Upper lobe of right lung (tissue), 1 donor: ENCODE results near the gene STK32C. TPM values are rescaled to one million over a fixed set of nuclear protein-coding genes. Genes with fewer than 3 reads are reported as not detected.

Experiments
- ATAC-seq: fragments of 200-7000 bp; cut with Tn5 transposase; one replicate; pipeline ENCODE4 v1.9.1; 2020; ENCODE audit warnings: mild to moderate bottlenecking, moderate library complexity
- DNase-seq: peaks from one replicate; pipeline ENCODE4 v3.0.0-alpha.2; 2020
- H3K27ac ChIP-seq: fragments of 200-600 bp; one replicate; pipeline ENCODE4 v1.8.0; 2022
- H3K27me3 ChIP-seq: fragments of 200-600 bp; one replicate; pipeline ENCODE4 v1.8.0; 2022; ENCODE audit warnings: mild to moderate bottlenecking
- H3K36me3 ChIP-seq: fragments of 200-600 bp; one replicate; pipeline ENCODE4 v1.8.0; 2022
- H3K4me1 ChIP-seq: fragments of 200-600 bp; one replicate; pipeline ENCODE4 v1.8.0; 2022
- H3K4me3 ChIP-seq: fragments of 200-600 bp; one replicate; pipeline ENCODE4 v1.8.0; 2022; ENCODE audit warnings: mild to moderate bottlenecking
- H3K9me3 ChIP-seq: fragments of 200-600 bp; one replicate; pipeline ENCODE4 v1.8.0; 2022
- intact Hi-C: fragments of 100-400 bp; cut with DNase I; formaldehyde crosslinking; loops from one replicate; pipeline ENCODE4 v1.11.0; 2022
- total RNA-seq: library from RNA; stranded (reverse); fragmentation: NEBNext Ultra II Directional; extraction: Animal tissue kit (Norgen Biotek cat#: 25700); gene quantifications from one replicate; pipeline ENCODE4 v1.2.1, GENCODE V29; 2021
- TF ChIP-seq, protein P1 (sequence below): fragments of 200-600 bp; IDR thresholded peaks from one replicate; pipeline ENCODE4 v1.8.0; 2022; ENCODE audit warnings: antibody characterized with exemption
- donor health status: DM: no; HTN: yes; CAD: no; lungs with severe emphysema.

The STK32C gene
- total RNA-seq, 1 donor from 2014 or later, result 13.2 TPM

DNA sequence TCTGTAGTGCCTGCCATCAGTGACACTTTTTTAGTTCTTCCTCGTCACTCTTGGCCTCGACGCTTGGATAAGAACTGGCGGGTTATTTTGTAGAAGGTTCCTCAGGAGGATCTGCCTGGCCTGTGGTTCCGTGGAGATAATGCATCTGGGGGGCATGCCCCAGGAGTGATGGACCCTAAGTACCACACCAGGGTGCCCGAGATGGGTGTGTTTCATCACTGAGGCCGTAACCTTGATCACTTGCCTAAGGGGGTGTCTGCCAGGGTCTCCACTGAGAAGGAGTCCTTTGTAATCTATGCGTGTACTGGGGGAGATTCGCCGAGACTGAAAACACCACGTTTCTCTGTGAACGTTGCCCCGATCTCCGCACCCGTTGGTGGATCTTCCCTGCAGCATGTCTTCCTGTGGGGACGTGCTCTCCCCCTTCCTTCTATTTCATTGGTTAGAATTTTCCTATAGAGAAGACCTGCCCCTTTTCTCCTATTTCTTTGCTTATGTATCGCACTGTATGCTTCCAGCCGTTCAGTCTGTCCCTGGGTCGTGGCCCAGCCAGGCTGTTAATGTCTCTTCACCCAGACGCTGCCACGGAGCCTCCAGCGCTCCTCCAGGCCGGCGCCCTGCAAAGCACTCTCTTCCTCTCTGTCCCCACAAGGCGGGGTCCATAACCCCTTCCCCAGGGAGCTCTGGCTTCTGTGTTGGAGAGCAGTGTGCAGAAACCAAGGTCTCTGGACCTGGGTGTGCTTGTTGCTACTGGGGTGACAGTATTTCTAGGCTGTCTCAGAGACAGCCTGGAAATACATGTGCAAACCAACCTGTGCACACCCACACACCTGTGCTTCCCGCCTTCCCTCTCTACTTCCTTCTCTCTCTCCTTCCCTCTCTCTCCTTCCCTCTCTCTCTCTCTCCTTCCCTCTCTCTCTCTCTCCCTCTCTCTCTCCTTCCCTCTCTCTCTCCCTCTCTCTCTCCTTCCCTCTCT, 135.4 kb downstream of the STK32C start:
- Histone ChIP-seq H3K4me1 (no peaks in the 10 kb centered on the region), H3K4me3 (no peak overlapping the region), H3K27me3 (peaks cover 13% of the 10 kb centered on the region), H3K36me3 (no peaks in the 10 kb centered on the region), H3K27ac (no peak overlapping the region), H3K9me3 (no peaks in the 10 kb centered on the region)
- DNase-seq, result peak; percentile 26
- intact Hi-C loops, result no loop called here
- ATAC-seq, result no peak
- TF ChIP-seq, protein P1, sequence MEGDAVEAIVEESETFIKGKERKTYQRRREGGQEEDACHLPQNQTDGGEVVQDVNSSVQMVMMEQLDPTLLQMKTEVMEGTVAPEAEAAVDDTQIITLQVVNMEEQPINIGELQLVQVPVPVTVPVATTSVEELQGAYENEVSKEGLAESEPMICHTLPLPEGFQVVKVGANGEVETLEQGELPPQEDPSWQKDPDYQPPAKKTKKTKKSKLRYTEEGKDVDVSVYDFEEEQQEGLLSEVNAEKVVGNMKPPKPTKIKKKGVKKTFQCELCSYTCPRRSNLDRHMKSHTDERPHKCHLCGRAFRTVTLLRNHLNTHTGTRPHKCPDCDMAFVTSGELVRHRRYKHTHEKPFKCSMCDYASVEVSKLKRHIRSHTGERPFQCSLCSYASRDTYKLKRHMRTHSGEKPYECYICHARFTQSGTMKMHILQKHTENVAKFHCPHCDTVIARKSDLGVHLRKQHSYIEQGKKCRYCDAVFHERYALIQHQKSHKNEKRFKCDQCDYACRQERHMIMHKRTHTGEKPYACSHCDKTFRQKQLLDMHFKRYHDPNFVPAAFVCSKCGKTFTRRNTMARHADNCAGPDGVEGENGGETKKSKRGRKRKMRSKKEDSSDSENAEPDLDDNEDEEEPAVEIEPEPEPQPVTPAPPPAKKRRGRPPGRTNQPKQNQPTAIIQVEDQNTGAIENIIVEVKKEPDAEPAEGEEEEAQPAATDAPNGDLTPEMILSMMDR, result no peak

DNA sequence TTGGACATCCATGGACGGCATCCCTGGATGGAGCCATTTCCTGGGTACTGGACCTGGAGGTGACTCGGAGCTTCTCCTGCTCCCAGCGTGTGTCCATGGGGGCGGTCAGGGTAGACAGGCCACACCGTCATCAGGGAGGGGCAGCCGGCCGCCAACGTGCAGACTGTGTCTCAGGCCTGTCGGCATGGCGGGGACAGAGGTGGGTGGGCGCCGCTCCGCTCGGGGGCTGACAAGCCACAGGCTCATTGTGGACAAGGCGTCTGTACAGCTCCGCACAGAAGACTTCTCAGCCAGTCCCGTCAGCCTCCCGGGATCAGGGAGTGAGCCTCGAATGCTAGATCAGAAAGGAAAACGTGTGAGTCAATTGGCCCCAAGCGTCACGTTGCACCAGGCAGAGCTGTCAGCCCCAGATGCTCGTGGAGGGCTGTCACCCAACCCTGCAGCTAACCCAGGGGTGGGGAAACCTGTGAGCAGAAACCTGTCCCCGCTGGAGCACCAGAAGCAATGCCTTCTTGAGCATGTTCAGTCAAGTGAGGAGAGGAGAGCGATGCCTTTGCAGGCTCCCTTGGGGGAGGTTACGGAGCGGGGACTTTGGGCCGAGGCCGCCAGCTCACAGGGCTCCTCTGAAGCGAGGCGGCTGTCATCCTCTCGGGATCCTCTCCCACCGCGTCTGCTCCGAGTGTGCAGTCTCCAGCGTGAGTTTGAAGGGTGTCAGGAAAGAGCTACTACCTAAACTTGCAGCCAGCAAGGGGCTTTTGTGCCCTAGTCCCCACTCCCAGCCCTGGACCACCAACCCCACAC, 137.0 kb downstream of the STK32C start:
- intact Hi-C loops, result no loop called here
- H3K4me3 ChIP-seq, result no peak overlapping the region
- H3K27ac ChIP-seq, result no peak overlapping the region
- TF ChIP-seq, protein P1, result no peak
- ATAC-seq (no peak), DNase-seq (peak; percentile 51)
- H3K9me3 ChIP-seq, result no peaks in the 10 kb centered on the region
- no peaks in the 10 kb centered on the region for H3K27me3 ChIP-seq
- H3K36me3 ChIP-seq, result no peaks in the 10 kb centered on the region
- H3K4me1 ChIP-seq, result no peaks in the 10 kb centered on the region

DNA sequence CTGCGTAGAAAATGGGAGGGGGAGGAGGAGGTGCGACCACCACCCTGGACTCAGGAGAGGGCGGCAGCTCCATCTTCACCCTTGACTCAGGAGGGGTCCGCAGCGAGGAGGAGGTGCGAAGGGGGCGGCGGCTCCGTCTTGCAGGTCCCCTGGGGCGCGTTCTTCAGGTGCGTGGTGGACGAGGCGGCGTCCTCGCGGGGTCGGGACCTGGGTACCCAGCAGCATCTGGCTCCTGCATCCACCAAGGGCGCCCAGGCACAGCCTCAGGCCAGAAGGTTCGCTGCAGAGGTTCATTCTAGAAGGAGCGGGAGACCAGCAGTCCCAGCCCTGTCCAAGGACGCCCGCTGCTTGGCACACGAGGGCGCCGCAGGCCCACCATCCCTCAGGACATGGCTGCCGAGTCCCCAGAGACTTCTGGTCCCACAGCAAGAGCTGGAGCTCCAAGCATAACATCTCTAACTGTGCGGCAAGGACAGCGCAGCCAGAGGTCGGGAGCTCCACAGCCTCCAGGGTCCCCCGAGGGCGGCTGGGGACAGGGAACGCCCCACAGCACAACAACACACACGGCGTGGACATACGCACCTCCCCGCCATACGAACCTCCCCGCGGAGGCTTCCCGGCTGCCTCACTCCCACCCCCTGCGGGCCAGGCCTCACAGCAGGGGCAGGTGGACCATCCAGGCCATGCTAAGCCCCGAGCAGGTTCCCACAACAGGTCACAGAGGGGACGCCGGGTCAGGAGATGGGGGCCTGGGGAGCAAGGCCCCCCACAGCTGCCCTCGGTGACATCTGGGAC, 137.8 kb downstream of the STK32C start:
- Histone ChIP-seq H3K27me3 (no peaks in the 10 kb centered on the region), H3K4me1 (no peaks in the 10 kb centered on the region), H3K27ac (no peak overlapping the region), H3K9me3 (no peaks in the 10 kb centered on the region), H3K4me3 (no peak overlapping the region), H3K36me3 (no peaks in the 10 kb centered on the region)
- TF ChIP-seq, protein P1, result no peak
- intact Hi-C loops, result no loop called here
- no peak for ATAC-seq
- DNase-seq, result peak; percentile 56

DNA sequence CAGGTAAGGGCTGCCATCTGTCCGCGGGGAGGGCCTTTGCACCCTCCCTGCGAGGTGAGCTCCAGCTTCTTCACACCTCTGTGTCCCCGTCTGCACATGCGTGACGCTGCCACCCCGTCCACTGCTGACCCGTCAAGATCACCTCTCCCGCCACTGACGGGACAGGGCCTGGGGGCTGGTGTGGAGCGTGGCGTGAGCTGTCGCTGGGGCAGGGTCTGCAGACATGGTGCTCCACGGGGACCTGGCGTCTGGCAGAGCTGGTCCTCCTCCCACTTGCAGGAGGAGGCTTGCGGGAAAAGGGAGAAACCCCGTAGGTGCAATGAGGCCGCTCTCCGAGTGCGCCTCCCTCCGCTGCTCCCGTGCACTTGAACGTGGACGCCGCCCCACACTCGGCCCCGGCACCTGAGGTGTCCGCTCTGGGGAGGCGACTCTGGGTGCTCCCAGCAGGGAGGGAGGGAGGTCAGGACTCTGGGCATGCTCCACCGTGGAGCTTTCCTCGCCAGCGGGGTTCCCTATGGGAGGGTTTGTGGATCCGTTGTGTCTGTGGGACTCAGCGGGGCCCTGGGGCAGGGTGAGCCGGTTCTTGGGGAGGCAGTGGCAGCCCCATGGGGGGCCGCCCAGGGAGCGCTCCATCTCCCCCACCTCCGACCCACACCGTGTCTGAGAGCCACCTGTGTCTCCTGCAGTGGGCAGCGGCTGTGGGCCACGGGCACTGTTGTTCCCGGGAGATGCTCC, 138.6 kb downstream of the STK32C start:
- no peaks in the 10 kb centered on the region for H3K9me3 ChIP-seq
- no peak overlapping the region for H3K27ac ChIP-seq
- DNase-seq, result no peak
- no peaks in the 10 kb centered on the region for H3K36me3 ChIP-seq
- H3K4me1 ChIP-seq, result no peaks in the 10 kb centered on the region
- intact Hi-C loops, result no loop called here
- no peaks in the 10 kb centered on the region for H3K27me3 ChIP-seq
- ATAC-seq, result no peak
- TF ChIP-seq, protein P1, result no peak
- no peak overlapping the region for H3K4me3 ChIP-seq

DNA sequence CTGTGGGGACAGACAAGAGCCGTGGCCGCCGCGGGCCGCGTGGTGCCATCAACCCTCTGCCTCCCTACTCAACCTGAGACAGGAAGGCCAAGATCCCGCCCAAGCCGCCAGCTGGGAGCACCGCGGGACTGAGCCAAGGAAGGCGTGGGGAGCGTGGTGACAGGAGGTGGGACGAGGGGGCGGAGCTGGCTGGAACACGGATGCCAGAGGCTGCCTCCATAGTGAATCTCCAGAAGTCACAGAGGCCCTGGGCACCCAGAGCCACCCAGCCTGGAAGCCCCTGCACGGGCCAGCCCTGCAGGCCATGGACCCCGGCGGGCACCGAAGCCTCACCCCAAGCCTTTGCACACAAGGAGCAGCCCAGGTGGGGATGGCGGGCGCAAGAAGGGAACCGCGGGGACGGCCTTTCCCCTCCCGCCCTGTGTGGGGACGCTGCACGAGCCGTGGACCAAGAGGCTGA, 139.1 kb downstream of the STK32C start:
- H3K27ac ChIP-seq, result no peak overlapping the region
- H3K9me3 ChIP-seq, result no peaks in the 10 kb centered on the region
- TF ChIP-seq, protein P1, result no peak
- H3K4me1 ChIP-seq, result no peaks in the 10 kb centered on the region
- no peaks in the 10 kb centered on the region for H3K27me3 ChIP-seq
- no peak overlapping the region for H3K4me3 ChIP-seq
- no peak for ATAC-seq
- no peak for DNase-seq
- no peaks in the 10 kb centered on the region for H3K36me3 ChIP-seq
- intact Hi-C loops, result no loop called here
